ENCODE measurements around the gene FBN1. TPM values are rescaled to one million over a fixed set of nuclear protein-coding genes. Genes with fewer than 3 reads are reported as not detected.

FBN1 gene
- total RNA-seq, 4 donors from 2014 or later, result 3.9 to 87.0 (median 23.4) TPM

- Histone ChIP-seq H3K9me3 (no peaks in the 10 kb centered on the region), H3K27me3 (peaks cover 0 to 42% (median 0%) of the 10 kb centered on the region in 4 donors), H3K36me3 (no peaks in the 10 kb centered on the region), H3K27ac (peak overlapping the region in 3 of 4 donors; percentile 18 to 33 (median 32)), H3K4me1 (peaks cover 0 to 29% (median 4%) of the 10 kb centered on the region in 3 donors), H3K4me3 (no peak overlapping the region)
- intact Hi-C loops (cut with DNase I), result no loop called here
- TF ChIP-seq POLR2A (IDR thresholded peaks at IDR 0.05) (no peak), CTCF (IDR thresholded peaks at IDR 0.05) (no peak)
- whole genome bisulfite sequencing, 2 donors, result 49 to 56% methylated on average over 6 to 8 of the region's 8 CpGs
- DNase-seq, result no peak
Observed at GRCh38 chr15:48557335-48557734, 88.2 kb downstream of the FBN1 start.

DNA sequence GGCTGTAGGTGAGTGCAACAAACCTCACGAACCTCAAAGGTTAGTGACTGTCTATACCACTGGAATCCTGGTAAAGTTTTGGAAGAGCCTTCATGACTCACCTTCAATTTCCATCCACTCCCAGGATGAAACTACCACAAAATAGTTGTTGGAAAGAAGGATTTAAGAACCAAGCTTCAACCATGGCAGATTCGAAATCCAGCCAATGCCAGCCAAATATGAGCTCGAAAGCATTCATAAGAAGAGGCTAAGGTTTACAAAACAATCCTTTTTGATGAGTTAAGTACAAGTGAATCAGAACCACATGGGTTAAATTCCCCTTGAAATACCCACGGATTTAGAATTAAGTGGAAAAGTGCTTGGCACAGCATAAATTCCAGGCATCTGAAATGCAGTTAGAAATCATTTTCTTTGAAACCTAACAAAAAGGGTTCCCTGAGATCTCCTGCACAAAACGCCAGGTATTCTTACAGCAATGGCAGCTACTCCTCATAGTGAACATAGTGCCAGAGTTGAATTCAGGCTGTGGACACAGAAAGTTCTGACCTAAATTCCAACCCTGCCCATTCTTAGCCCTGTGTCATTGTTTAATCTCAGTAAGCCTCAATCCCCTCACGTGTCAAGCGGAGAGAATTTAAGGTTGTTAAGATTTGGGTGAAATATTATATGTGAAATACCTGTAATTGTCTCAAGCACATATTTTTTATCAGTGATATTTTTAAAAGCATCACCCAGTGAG is 89.2 kb downstream of the FBN1 start:
- 79 to 84% methylated on average over 7 of the region's 7 CpGs for WGBS, 2 donors
- no peaks in the 10 kb centered on the region for H3K36me3 ChIP-seq
- H3K9me3 ChIP-seq, result no peaks in the 10 kb centered on the region
- H3K27ac ChIP-seq, result peak overlapping the region in 2 of 4 donors; percentile 38 to 65
- peaks cover 0 to 29% (median 4%) of the 10 kb centered on the region in 3 donors for H3K4me1 ChIP-seq
- intact Hi-C loops (cut with DNase I), result no loop called here
- H3K4me3 ChIP-seq, result no peak overlapping the region
- no peak for DNase-seq
- peaks cover 0 to 35% (median 0%) of the 10 kb centered on the region in 4 donors for H3K27me3 ChIP-seq
- no peak for TF ChIP-seq POLR2A (IDR thresholded peaks at IDR 0.05)
- TF ChIP-seq CTCF (IDR thresholded peaks at IDR 0.05), result no peak

- H3K27me3 ChIP-seq, result peaks cover 0 to 32% (median 0%) of the 10 kb centered on the region in 4 donors
- WGBS, 2 donors, result 69 to 85% methylated on average over 6 of the region's 6 CpGs
- intact Hi-C loops (cut with DNase I), result no loop called here
- TF ChIP-seq CTCF (IDR thresholded peaks at IDR 0.05) (no peak), POLR2A (IDR thresholded peaks at IDR 0.05) (no peak)
- H3K9me3 ChIP-seq, result no peaks in the 10 kb centered on the region
- DNase-seq, result no peak
- peak overlapping the region in 2 of 4 donors; percentile 38 to 65 for H3K27ac ChIP-seq
- H3K4me1 ChIP-seq, result peaks cover 0 to 25% (median 4%) of the 10 kb centered on the region in 3 donors
- no peak overlapping the region for H3K4me3 ChIP-seq
- no peaks in the 10 kb centered on the region for H3K36me3 ChIP-seq
Observed at GRCh38 chr15:48555241-48555881, 90.1 kb downstream of the FBN1 start.

DNA sequence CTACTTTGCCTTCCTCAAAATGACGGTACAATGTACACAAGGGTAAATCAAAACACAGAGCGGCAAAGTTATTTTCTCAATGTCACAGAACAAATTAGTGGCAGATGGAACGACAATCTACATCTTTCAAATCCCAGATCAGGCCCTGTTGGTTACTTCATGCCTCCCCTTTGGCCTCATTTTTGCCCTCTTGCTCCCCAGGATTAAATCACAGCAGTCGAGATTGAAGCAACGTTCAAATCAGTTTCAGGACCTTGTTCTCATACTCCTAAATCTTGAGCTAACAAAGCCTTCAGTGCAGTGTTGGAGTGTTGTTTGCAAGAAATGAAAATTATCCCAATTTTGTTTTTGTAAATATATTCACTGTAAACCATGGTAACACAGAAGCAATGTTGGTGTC is 91.4 kb downstream of the FBN1 start:
- no peaks in the 10 kb centered on the region for H3K36me3 ChIP-seq
- no peak for DNase-seq
- no peaks in the 10 kb centered on the region for H3K9me3 ChIP-seq
- peaks cover 0 to 35% (median 0%) of the 10 kb centered on the region in 4 donors for H3K27me3 ChIP-seq
- H3K4me3 ChIP-seq, result no peak overlapping the region
- peak overlapping the region in 3 of 4 donors; percentile 3 to 36 (median 7) for H3K27ac ChIP-seq
- TF ChIP-seq CTCF (IDR thresholded peaks at IDR 0.05) (no peak), POLR2A (IDR thresholded peaks at IDR 0.05) (no peak)
- intact Hi-C loops (cut with DNase I), result no loop called here
- H3K4me1 ChIP-seq, result peaks cover 0 to 23% (median 0%) of the 10 kb centered on the region in 3 donors
- 77 to 85% methylated on average over 5 of the region's 5 CpGs for WGBS, 2 donors

DNA sequence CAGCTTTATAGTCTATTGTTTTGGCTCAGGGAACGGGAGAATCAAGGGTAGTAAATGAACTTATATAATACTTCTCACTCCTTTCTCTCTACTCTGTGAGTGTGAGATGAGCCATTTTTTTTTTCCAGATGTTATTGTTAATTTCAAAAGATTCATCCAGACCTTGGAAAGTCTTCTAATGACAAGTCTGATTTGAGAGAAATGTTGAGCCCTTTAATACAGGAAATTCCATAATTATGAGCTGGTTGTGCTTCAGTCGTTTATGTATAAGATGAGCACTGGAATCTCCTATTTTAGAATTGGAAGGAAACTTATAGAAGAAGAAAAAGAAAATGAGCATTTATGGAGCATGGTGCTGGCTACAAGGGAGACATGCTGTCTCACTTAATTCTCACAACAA is 92.0 kb downstream of the FBN1 start:
- Histone ChIP-seq H3K9me3 (no peaks in the 10 kb centered on the region), H3K4me3 (no peak overlapping the region), H3K27me3 (peaks cover 0 to 30% (median 0%) of the 10 kb centered on the region in 4 donors), H3K27ac (peak overlapping the region in 2 of 4 donors; percentile 3 to 36), H3K36me3 (no peaks in the 10 kb centered on the region), H3K4me1 (peaks cover 0 to 18% (median 0%) of the 10 kb centered on the region in 3 donors)
- no peak for TF ChIP-seq POLR2A (IDR thresholded peaks at IDR 0.05)
- no peak for TF ChIP-seq CTCF (IDR thresholded peaks at IDR 0.05)
- intact Hi-C loops (cut with DNase I), result no loop called here
- no peak for DNase-seq
- 53 to 56% methylated on average over 2 of the region's 2 CpGs for WGBS, 2 donors

All from esophagus squamous epithelium (tissue), 5 donors.